ENCODE results near the gene SYCP3. TPM values are rescaled to one million over a fixed set of nuclear protein-coding genes. Genes with fewer than 3 reads are reported as not detected.
A peak's percentile ranks its signal among the peaks of the same experiment; 100 is the strongest.

Gene SYCP3
- polyA plus RNA-seq, 1 experiment: 0.06 TPM

- CTCF ChIA-PET: interaction anchor here (1.6 to 4.1 kb wide), 2 partner anchors 9 to 48 kb away, joined by 6 to 32 read pairs; partner anchors contain the start of gene GNPTAB
- TF ChIP-seq, protein P1, sequence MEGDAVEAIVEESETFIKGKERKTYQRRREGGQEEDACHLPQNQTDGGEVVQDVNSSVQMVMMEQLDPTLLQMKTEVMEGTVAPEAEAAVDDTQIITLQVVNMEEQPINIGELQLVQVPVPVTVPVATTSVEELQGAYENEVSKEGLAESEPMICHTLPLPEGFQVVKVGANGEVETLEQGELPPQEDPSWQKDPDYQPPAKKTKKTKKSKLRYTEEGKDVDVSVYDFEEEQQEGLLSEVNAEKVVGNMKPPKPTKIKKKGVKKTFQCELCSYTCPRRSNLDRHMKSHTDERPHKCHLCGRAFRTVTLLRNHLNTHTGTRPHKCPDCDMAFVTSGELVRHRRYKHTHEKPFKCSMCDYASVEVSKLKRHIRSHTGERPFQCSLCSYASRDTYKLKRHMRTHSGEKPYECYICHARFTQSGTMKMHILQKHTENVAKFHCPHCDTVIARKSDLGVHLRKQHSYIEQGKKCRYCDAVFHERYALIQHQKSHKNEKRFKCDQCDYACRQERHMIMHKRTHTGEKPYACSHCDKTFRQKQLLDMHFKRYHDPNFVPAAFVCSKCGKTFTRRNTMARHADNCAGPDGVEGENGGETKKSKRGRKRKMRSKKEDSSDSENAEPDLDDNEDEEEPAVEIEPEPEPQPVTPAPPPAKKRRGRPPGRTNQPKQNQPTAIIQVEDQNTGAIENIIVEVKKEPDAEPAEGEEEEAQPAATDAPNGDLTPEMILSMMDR (IDR thresholded peaks at IDR 0.05; ENCODE audit: low read depth, low read length): no peak
- Histone ChIP-seq H3K27me3 (ENCODE audit: control insufficient read depth, insufficient read depth, low read length) (no peaks in the 10 kb centered on the region), H3K27ac (ENCODE audit: low read depth, low read length) (peak overlapping the region; percentile 53), H3K9me3 (ENCODE audit: control insufficient read depth, insufficient read depth, low read length) (no peaks in the 10 kb centered on the region), H3K4me3 (ENCODE audit: low read depth, low read length) (no peak overlapping the region)
- POLR2A ChIA-PET: no interaction called here
- no peak for DNase-seq (ENCODE audit: low read depth, low spot score)
Measured at GRCh38 chr12:101782273-101782731, 43.0 kb upstream of the SYCP3 start.

DNA sequence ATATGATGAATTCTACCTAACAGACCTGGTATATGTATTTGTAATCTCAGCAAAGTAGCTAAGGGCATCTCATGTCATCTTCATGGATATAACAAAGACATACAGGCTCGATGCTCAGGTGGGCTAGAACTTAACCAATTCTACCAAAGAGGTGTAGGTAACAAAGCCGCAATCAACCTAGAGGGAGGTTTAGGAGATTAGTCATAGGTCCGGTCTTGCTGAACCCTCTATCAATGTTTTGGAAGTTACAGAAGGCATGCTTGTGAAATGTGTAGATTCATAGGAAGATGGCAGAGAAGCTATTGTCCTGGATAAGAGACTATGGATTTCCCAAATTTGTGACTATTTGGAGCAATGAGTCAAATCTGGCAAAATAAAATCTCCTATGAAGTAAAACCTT is 42.6 kb upstream of the SYCP3 start:
- CTCF ChIA-PET: interaction anchor here (1.6 to 4.1 kb wide), 3 partner anchors 8 to 58 kb away, joined by 6 to 32 read pairs (median 18); partner anchors contain the start of gene GNPTAB
- POLR2A ChIA-PET: no interaction called here
- no peak for DNase-seq (ENCODE audit: low read depth, low spot score)
- H3K27me3 ChIP-seq (ENCODE audit: control insufficient read depth, insufficient read depth, low read length): no peaks in the 10 kb centered on the region
- TF ChIP-seq, protein P1 (IDR thresholded peaks at IDR 0.05; ENCODE audit: low read depth, low read length): no peak
- H3K27ac ChIP-seq (ENCODE audit: low read depth, low read length): no peak overlapping the region
- H3K4me3 ChIP-seq (ENCODE audit: low read depth, low read length): no peak overlapping the region
- no peaks in the 10 kb centered on the region for H3K9me3 ChIP-seq (ENCODE audit: control insufficient read depth, insufficient read depth, low read length)

GRCh38 chr12:101780599-101780998 is 41.3 kb upstream of the SYCP3 start:
- CTCF ChIA-PET: interaction anchor here (0.6 to 4.1 kb wide), 5 partner anchors 44 to 704 kb away, joined by 3 to 32 read pairs (median 10); partner anchors contain the start of gene GNPTAB
- POLR2A ChIA-PET: no interaction called here
- Histone ChIP-seq H3K27ac (ENCODE audit: low read depth, low read length) (no peak overlapping the region), H3K4me3 (ENCODE audit: low read depth, low read length) (no peak overlapping the region), H3K9me3 (ENCODE audit: control insufficient read depth, insufficient read depth, low read length) (no peaks in the 10 kb centered on the region), H3K27me3 (ENCODE audit: control insufficient read depth, insufficient read depth, low read length) (no peaks in the 10 kb centered on the region)
- no peak for DNase-seq (ENCODE audit: low read depth, low spot score)
- TF ChIP-seq, protein P1 (IDR thresholded peaks at IDR 0.05; ENCODE audit: low read depth, low read length): no peak

GRCh38 chr12:101779626-101780025 is 40.4 kb upstream of the SYCP3 start:
- ChIA-PET CTCF (interaction anchor here (1.4 to 4.1 kb wide), 3 partner anchors 45 to 60 kb away, joined by 10 to 32 read pairs (median 18); partner anchors contain the start of gene GNPTAB), POLR2A (no interaction called here)
- DNase-seq (ENCODE audit: low read depth, low spot score): no peak
- H3K4me3 ChIP-seq (ENCODE audit: low read depth, low read length): no peak overlapping the region
- H3K27me3 ChIP-seq (ENCODE audit: control insufficient read depth, insufficient read depth, low read length): no peaks in the 10 kb centered on the region
- H3K9me3 ChIP-seq (ENCODE audit: control insufficient read depth, insufficient read depth, low read length): no peaks in the 10 kb centered on the region
- TF ChIP-seq, protein P1 (IDR thresholded peaks at IDR 0.05; ENCODE audit: low read depth, low read length): no peak
- H3K27ac ChIP-seq (ENCODE audit: low read depth, low read length): no peak overlapping the region

DNA sequence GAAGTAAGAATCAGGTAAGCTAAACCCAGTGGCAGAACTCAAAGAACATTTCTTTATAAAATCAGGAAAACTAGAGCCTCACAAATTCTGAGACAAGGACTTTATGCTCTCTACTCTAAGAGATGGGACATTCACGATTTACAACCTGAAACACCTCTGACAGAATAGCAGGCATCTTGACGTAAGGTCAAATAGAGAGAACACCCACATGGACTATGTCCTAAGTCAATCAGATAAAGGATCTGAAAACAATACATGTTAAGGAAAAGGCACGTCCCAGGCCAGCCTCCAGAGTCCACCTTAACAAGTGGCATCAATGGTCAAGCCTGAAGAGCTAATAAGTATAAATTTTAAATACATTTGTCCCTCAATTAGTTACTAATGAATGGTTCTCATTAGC is 39.9 kb upstream of the SYCP3 start:
- ChIA-PET POLR2A (no interaction called here), CTCF (interaction anchor here (1.1 to 4.1 kb wide), 2 partner anchors 51 to 61 kb away, joined by 4 to 32 read pairs; partner anchors contain the start of gene GNPTAB)
- Histone ChIP-seq H3K27me3 (ENCODE audit: control insufficient read depth, insufficient read depth, low read length) (no peaks in the 10 kb centered on the region), H3K4me3 (ENCODE audit: low read depth, low read length) (no peak overlapping the region), H3K27ac (ENCODE audit: low read depth, low read length) (no peak overlapping the region), H3K9me3 (ENCODE audit: control insufficient read depth, insufficient read depth, low read length) (no peaks in the 10 kb centered on the region)
- TF ChIP-seq, protein P1 (IDR thresholded peaks at IDR 0.05; ENCODE audit: low read depth, low read length): no peak
- no peak for DNase-seq (ENCODE audit: low read depth, low spot score)

All from AG04450 (cell line).